K562 (cell line): ENCODE results near the gene EVX1. TPM values are rescaled to one million over a fixed set of nuclear protein-coding genes. Genes with fewer than 3 reads are reported as not detected.

Experiments used
- ATAC-seq: fragments of 200-7000 bp; cut with Tn5 transposase; 3 replicates; pipeline ENCODE4 v1.9.1; 2020; ENCODE audit warnings: moderate library complexity
- BruUV-seq: library from RNA; stranded (reverse); fragments of 400-500 nt; replicated peaks from 2 replicates; lab custom pipeline; 2021; lab: Mats Ljungman, UMichigan
- CTCF ChIA-PET: fragments of 300-600 bp; formaldehyde crosslinking; extraction: SDS; loops from one replicate; lab custom pipeline; 2021; ENCODE audit warnings: low intra/inter-chr PET ratio; lab: Yijun Ruan, JAX
- POLR2A ChIA-PET: fragments of 300-600, 350-650 bp; sonication (Branson Sonifier 250); formaldehyde crosslinking; extraction: SDS; loops from one replicate; lab custom pipeline; 2021; ENCODE audit warnings: antibody characterized with exemption, inconsistent platforms; lab: Yijun Ruan, JAX
- DNase-seq, 4 experiments: peaks; one replicate each; pipeline versions ENCODE4 v3.0.0 to v3.0.0-alpha.2; 2011 to 2018; ENCODE audit warnings: low spot score in 3 of 4, mixed read lengths in 3 of 4; ENCODE audit errors: extremely low read depth in 1 of 4
- FAIRE-seq: peaks from 2 replicates; lab custom pipeline; 2011; peaks lifted over from hg19 to GRCh38; lab: Jason Lieb, UNC
- H2AFZ ChIP-seq: 2 replicates; pipeline ENCODE4 v1.6.0; 2011; ENCODE audit warnings: low read depth, low read length, control low read depth, inconsistent platforms
- H3K27ac ChIP-seq: fragments of 200-600 bp; 3 replicates; pipeline ENCODE4 v1.8.0; 2011; ENCODE audit warnings: low read depth, mild to moderate bottlenecking, control low read depth, inconsistent platforms, low read length, moderate library complexity, mixed read lengths; ENCODE audit errors: extremely low read depth
- H3K27me3 ChIP-seq, 2 experiments: fragments of 300-600 bp in 1 of 2; 2 replicates in 1 of 2; 3 replicates in 1 of 2; pipeline versions ENCODE4 v1.6.0 to v1.8.0; 2011; ENCODE audit warnings: inconsistent platforms in 2 of 2, low read length in 2 of 2, mild to moderate bottlenecking in 1 of 2, mixed read lengths in 1 of 2, moderate library complexity in 1 of 2; ENCODE audit not compliant: control insufficient read depth in 2 of 2, insufficient read depth in 2 of 2
- H3K36me3 ChIP-seq: fragments of 300-600 bp; 3 replicates; pipeline ENCODE4 v1.8.0; 2011; ENCODE audit warnings: mild to moderate bottlenecking, low read length, inconsistent platforms; ENCODE audit not compliant: control insufficient read depth, insufficient read depth
- H3K4me1 ChIP-seq, 2 experiments: fragments of 200-600 bp in 1 of 2; replicated peaks in 1 of 2; 2 replicates in 1 of 2; 3 replicates in 1 of 2; pipeline versions ENCODE4 v1.5.1 to v1.8.0; 2011; ENCODE audit warnings: inconsistent platforms in 2 of 2, low read length in 2 of 2, mild to moderate bottlenecking in 1 of 2, mixed read lengths in 1 of 2, moderate library complexity in 1 of 2; ENCODE audit not compliant: control insufficient read depth in 2 of 2, insufficient read depth in 2 of 2
- H3K4me2 ChIP-seq: 2 replicates; pipeline ENCODE4 v1.6.1; 2011; ENCODE audit warnings: low read length, control low read depth, inconsistent platforms, mixed read lengths; ENCODE audit not compliant: insufficient read depth
- H3K4me3 ChIP-seq: fragments of 200-600 bp; sonication (generic), shearing (Covaris generic); 2 replicates; pipeline ENCODE4 v1.5.1; 2016; ENCODE audit warnings: control low read depth, inconsistent platforms
- H3K79me2 ChIP-seq: fragments of 200-600 bp; 3 replicates; pipeline ENCODE4 v1.8.0; 2011; ENCODE audit warnings: low read length, inconsistent platforms; ENCODE audit not compliant: control insufficient read depth, insufficient read depth
- H3K9ac ChIP-seq, 2 experiments: 2 replicates each; pipeline versions ENCODE4 v1.6.0 to v1.6.1; 2011; ENCODE audit warnings: low read depth in 2 of 2, low read length in 2 of 2, control low read depth in 1 of 2, inconsistent platforms in 1 of 2, mild to moderate bottlenecking in 1 of 2, mixed read lengths in 1 of 2; ENCODE audit not compliant: insufficient read depth in 1 of 2
- H3K9me1 ChIP-seq: one replicate; pipeline ENCODE4 v1.6.0; 2011; ENCODE audit warnings: inconsistent platforms, mild to moderate bottlenecking, low read length, moderate library complexity; ENCODE audit not compliant: control insufficient read depth, insufficient read depth
- H3K9me3 ChIP-seq: replicated peaks from 2 replicates; pipeline ENCODE4 v1.5.1; 2011; ENCODE audit warnings: low read depth, low read length, inconsistent platforms; ENCODE audit not compliant: control insufficient read depth, insufficient read depth
- H4K20me1 ChIP-seq: replicated peaks from 2 replicates; pipeline ENCODE4 v1.6.1; 2011; ENCODE audit warnings: low read length, inconsistent platforms, mixed read lengths; ENCODE audit not compliant: control insufficient read depth, insufficient read depth
- BCL6 ChIP-seq: fragments of 250-450 bp; sonication (Bioruptor Pico); IDR thresholded peaks from 2 replicates; pipeline ENCODE4 v1.4.0; 2020
- BRF1 ChIP-seq: IDR thresholded peaks from 3 replicates; pipeline ENCODE4 v1.6.1; 2011; ENCODE audit warnings: borderline replicate concordance, mild to moderate bottlenecking; ENCODE audit not compliant: insufficient read length; ENCODE audit errors: extremely low read depth
- KHSRP ChIP-seq: fragments of 450-650 bp; IDR thresholded peaks from 2 replicates; pipeline ENCODE4 v1.6.1; 2017
- MBD2 ChIP-seq: sonication (generic); IDR thresholded peaks from 2 replicates; pipeline ENCODE4 v1.6.1; 2016; ENCODE audit warnings: low read depth, borderline replicate concordance
- NR4A1 ChIP-seq, 2 experiments: fragments of 250-450 bp in 1 of 2; fragments of 450-650 bp in 1 of 2; sonication (Bioruptor Pico) in 1 of 2; IDR thresholded peaks; 2 replicates each; pipeline versions ENCODE4 v1.4.0 to v1.6.1; 2016 to 2020; ENCODE audit warnings: mild to moderate bottlenecking in 2 of 2, missing compliant biosample characterization in 1 of 2, missing genetic modification characterization in 1 of 2, moderate library complexity in 1 of 2
- PHF20 ChIP-seq: fragments of 450-650 bp; IDR thresholded peaks from 2 replicates; pipeline ENCODE4 v1.6.1; 2018; ENCODE audit not compliant: partially characterized antibody
- RFX5 ChIP-seq: IDR thresholded peaks from 2 replicates; pipeline ENCODE4 v1.6.1; 2011; ENCODE audit warnings: low read depth, mild to moderate bottlenecking, improper control_type of control experiment, low read length
- SNAPC5 ChIP-seq: fragments of 250-450 bp; sonication (Bioruptor Pico); IDR thresholded peaks from 2 replicates; pipeline ENCODE4 v1.8.0; 2021; ENCODE audit warnings: moderate library complexity, mild to moderate bottlenecking, inconsistent platforms
- ZFX ChIP-seq: sonication (generic); formaldehyde crosslinking; IDR thresholded peaks from 2 replicates; pipeline ENCODE4 v1.8.0; 2022; ENCODE audit warnings: mild to moderate bottlenecking, missing genetic modification reagents, moderate library complexity
- ZNF431 ChIP-seq: sonication (generic); formaldehyde crosslinking; IDR thresholded peaks from 2 replicates; pipeline ENCODE4 v1.8.0; 2022; ENCODE audit warnings: mild to moderate bottlenecking, missing genetic modification reagents
- WGBS: fragments of 100-300 bp; shearing (Covaris generic); methylation state at CpG from one replicate; pipeline ENCODE4 v1.1.6; 2016; ENCODE audit warnings: low coverage, mixed read lengths; ENCODE audit not compliant: insufficient coverage; ENCODE audit errors: missing lambda C conversion rate; 5-methylcytosine and 5-hydroxymethylcytosine counted together
- in situ Hi-C: fragments of 300-500 bp; cut with MboI; formaldehyde crosslinking; loops from 4 replicates; pipeline ENCODE4 v1.15.0; 2018; ENCODE audit warnings: inconsistent platforms, mixed read lengths
- intact Hi-C: fragments of 100-400 bp; cut with micrococcal nuclease; formaldehyde crosslinking; loops from 2 replicates; pipeline ENCODE4 v1.14.2; 2022
- polyA plus RNA-seq, 8 experiments: library from polyadenylated mRNA; depleted of rRNA in 4 of 8; stranded (reverse) in 5 of 8; unstranded in 3 of 8; fragments of >200 nt; fragmentation: Nextera tagmentation in 2 of 8; fragmentation: Illumina TruSeq in 1 of 8; extraction: Ambion mirVana in 2 of 8; extraction: Trizol in 1 of 8; gene quantifications; 2 replicates each; pipeline versions ENCODE4 v1.2.1 to v1.2.3, GENCODE V29; 2011 to 2014; ENCODE audit warnings: inconsistent platforms in 1 of 8, missing spikeins in 1 of 8
- total RNA-seq, 7 experiments: library from RNA; depleted of rRNA in 6 of 7; stranded (reverse); fragments of >200 nt in 6 of 7; fragmentation: Illumina TruSeq in 2 of 7; extraction: Trizol in 2 of 7; gene quantifications; 2 replicates each; pipeline versions ENCODE4 v1.2.1 to v1.2.3, GENCODE V29; 2011 to 2021; ENCODE audit warnings: low replicate concordance in 1 of 7
- TF ChIP-seq, protein P1 (sequence below): sonication (generic); formaldehyde crosslinking; IDR thresholded peaks from 2 replicates; pipeline ENCODE4 v1.5.0; 2020; ENCODE audit warnings: missing genetic modification reagents
- TF ChIP-seq, protein P2 (sequence below): conservative IDR thresholded peaks from 2 replicates; pipeline ENCODE4 v1.6.1; 2011; ENCODE audit warnings: low read depth, mild to moderate bottlenecking, low read length; ENCODE audit not compliant: control insufficient read depth

Gene EVX1
- total and polyA plus RNA-seq, 9 of the 15 experiments (the other 6 are each of a cell fraction or from before 2014, with no cell fraction given): not detected

GRCh38 chr7:27199849-27200760 is 42.5 kb upstream of the EVX1 start, which contains the start of gene HOXA13:
Gene HOXA13, minus strand, starts transcription at chr7:27200091. Its CDS starts 14 bp downstream, at chr7:27200077.
- Histone ChIP-seq H4K20me1 (0 out of 2 replicates have a peak, but pooled peaks cover 3% of the 10 kb centered on the region), H3K9me3 (no peaks in the 10 kb centered on the region), H3K4me3 (no peak within 1 kb of the TSS), H2AFZ (no peak within 1 kb of the TSS), H3K79me2 (no peaks in the 10 kb centered on the region), H3K36me3 (no peaks in the 10 kb centered on the region), H3K9ac (no peak within 1 kb of the TSS), H3K27ac (no peak within 1 kb of the TSS), H3K9me1 (no peaks in the 10 kb centered on the region), H3K27me3 (peaks cover 40 to 60% of the 10 kb centered on the region in 2 experiments), H3K4me1 (peaks cover 0 to 13% of the 10 kb centered on the region in 2 experiments; a peak in 1 of 5 replicates), H3K4me2 (no peak within 1 kb of the TSS)
- ATAC-seq: peak; percentile 63
- TF ChIP-seq SNAPC5 (CRISPR knock-in tag): no peak
- TF ChIP-seq, protein P1, sequence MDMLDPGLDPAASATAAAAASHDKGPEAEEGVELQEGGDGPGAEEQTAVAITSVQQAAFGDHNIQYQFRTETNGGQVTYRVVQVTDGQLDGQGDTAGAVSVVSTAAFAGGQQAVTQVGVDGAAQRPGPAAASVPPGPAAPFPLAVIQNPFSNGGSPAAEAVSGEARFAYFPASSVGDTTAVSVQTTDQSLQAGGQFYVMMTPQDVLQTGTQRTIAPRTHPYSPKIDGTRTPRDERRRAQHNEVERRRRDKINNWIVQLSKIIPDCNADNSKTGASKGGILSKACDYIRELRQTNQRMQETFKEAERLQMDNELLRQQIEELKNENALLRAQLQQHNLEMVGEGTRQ (CRISPR knock-in tag): no peak
- no peak for TF ChIP-seq MBD2
- TF ChIP-seq BRF1: no peak
- no peak for TF ChIP-seq BCL6 (CRISPR knock-in tag)
- TF ChIP-seq ZFX (CRISPR knock-in tag): no peak
- no peak for TF ChIP-seq RFX5
- no peak for TF ChIP-seq PHF20
- no peak for TF ChIP-seq KHSRP
- no peak for TF ChIP-seq NR4A1 (CRISPR knock-in tag; IDR thresholded peaks at IDR 0.05)
- TF ChIP-seq NR4A1 (tag; IDR thresholded peaks at IDR 0.05): no peak
- TF ChIP-seq, protein P2, sequence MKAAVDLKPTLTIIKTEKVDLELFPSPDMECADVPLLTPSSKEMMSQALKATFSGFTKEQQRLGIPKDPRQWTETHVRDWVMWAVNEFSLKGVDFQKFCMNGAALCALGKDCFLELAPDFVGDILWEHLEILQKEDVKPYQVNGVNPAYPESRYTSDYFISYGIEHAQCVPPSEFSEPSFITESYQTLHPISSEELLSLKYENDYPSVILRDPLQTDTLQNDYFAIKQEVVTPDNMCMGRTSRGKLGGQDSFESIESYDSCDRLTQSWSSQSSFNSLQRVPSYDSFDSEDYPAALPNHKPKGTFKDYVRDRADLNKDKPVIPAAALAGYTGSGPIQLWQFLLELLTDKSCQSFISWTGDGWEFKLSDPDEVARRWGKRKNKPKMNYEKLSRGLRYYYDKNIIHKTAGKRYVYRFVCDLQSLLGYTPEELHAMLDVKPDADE: no peak
- TF ChIP-seq ZNF431 (CRISPR knock-in tag): no peak
- BruUV-seq: no TSS peak
- peak in 3 of 4 experiments; percentile 5 to 61 (median 55) for DNase-seq
- CTCF ChIA-PET: interaction anchor here (0.6 kb wide), 1 partner anchor 1492 kb away, joined by 3 read pairs; no protein-coding TSS in a partner anchor
- POLR2A ChIA-PET: interaction anchor here (0.5 kb wide), 1 partner anchor 705 kb away, joined by 3 read pairs; no protein-coding TSS in a partner anchor
- in situ Hi-C loops: loop anchor here (5.0 to 10.0 kb wide), 4 partner anchors 375 to 817 kb away; no protein-coding TSS in a partner anchor
- no peak for FAIRE-seq
- WGBS: 10% methylated on average over 29 of the region's 99 CpGs
- intact Hi-C loops: loop anchor here (5.0 kb wide), 2 partner anchors 377 to 572 kb away; no protein-coding TSS in a partner anchor
